Measurements from ENCODE around the gene MYH9.
"Not testable (repeated sequence)": the region's sequence is repeated elsewhere in the genome, so short reads cannot be mapped to it uniquely, and the experiment has no call there.

The MYH9 gene

DNA sequence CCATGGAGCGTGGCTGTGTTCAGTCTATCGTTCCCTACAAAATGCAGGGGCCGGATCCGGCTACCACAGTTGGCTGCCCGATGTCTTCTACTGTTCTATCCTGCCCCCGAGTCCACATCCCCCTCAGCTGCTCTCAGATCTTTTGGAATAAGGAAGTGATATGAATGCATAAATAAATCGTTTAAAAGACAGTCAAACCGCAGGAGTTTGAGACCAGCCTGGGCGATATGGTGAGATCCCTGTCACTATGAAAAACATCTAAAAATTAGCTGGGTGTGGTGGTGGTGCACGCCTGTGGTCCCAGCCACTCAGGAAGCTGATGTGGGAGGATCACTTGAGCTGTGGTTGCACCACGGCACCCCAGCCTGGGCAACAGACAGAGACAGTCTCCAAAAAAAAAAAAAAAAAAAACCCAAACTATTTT is 97.8 kb downstream of the MYH9 start:
- not testable (repeated sequence) for DNase-seq

DNA sequence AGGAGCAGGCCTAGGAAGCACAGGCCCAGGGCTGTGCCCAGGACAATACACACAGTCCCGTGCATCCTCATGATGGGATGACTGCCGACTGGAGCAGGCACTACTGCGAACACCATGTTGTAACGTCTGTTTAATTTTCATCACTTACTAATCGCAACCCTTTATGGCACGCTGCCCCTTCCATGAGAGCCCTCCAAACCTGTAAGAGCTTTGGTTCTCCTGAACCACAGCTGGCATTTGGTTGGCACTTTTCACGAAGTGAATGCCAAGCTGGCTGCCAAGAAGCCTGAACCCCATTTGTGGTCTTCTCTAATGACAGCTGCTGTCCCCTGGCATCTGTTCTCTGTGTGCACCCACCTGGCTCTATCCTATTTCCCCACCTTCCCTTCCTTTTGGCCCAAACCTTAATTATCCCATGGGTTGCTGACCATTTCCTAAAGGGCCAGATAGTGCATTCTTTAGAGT is 98.3 kb downstream of the MYH9 start:
- no peak for DNase-seq

DNA sequence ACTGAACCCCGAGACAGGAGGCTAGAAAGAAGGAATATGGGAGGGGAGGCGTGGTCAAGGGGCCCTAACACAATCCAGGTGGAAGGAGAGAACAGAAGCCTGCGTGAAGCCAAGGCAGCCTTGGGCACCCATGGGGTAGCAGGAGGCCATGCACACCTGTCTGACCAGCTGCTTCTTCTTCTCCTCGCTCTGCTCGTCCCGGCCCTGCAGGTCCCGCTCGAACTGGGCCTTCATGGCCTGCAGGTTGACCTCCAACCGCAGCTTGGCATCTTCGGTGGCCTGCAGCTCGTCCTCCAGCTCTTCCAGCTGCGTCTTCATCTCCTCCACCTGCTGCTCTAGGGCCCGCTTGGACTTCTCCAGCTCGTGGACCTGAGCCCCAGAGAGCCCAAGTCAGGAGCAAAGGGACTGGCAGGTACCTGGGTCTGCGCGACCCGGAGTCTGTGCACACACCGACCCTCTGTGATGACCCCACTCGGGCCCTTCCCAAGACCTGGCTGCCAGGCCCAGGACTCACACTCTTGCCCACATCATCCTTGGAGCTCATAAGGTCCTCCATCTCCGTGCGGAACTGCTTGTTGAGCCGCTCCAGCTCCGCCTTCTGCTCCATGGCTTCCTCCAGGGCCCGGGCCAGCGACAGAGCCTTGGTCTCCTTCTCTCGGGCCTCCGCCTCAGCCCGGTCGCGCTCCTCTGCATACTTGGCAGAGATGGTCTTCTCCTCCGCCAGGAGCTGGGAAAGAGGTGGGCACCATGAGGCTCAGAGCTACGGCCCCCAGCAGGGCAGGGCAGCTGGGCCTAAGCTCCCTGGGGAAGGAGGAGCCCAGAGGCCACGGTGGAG is 99.0 kb downstream of the MYH9 start:
- DNase-seq: no peak

DNA sequence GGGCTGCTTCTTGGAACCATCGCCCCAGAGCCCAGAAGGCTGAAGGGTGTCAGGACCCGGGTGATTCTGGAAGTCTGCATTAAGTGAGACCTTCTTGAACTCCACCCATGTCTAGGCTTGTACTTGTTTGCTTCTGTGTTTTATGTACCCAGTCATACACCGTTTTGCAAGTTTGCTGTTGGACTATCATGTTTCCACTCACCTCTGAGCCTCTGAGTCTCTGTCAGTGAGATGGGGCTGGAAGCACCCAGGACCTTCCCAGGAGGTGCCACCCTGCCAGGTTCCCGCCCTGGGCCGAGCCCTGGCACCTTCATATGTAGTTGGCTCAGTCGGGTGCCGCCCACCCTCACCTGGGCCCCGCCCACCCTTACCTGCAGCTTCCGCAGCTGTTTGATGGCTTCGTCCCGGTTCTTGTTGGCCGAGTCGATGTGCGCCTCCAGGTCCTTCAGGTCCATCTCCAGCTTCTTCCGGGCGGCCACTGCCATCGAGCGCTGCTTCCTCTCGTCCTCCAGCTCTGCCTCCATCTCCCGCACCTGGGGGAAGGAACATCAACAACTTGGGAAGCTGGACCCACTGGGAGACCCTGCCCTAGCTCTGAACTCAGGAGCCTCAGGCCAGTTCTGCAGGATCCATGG is 99.8 kb downstream of the MYH9 start:
- DNase-seq: no peak

DNA sequence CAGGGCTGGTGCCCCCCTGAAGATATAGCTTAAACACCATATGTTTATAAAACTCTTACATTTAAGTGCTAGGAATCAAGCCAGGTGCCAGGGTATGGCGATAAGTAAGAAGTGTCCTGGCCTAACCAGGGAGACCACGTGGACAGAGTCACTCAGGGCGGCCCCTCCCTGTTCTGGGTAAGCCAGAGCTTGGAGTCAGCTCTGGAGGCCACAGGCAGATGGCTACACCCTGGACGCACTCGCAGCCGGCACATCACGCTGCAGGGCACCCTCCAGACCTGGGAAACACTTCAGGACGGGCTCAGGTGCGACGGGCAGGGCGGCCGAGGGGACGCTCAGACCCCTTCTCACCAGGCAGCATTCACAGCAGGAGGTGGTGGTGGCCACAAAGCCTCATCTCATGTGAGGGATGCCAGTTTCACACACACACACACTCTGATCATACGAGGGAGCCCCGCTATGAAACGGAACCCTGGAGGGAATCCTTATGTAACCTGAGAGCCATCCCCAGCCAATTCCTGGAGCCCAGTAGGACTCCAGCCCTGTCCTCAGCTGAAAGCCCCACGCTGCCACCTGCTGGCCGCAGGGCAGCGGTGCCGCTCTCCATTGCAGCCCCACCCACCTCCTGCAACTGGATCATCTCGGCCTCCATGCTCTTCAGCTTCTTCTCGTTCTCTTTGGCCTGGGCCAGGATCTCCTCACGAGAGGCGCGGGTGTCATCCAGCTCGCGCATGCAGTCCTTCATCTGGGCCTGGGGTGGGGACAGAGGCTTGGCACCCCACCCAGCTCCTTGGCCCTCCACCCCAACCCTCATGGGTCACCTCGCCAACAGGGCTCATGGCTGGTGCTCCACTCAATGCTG is 101.4 kb downstream of the MYH9 start:
- DNase-seq: peak; percentile 44

DNA sequence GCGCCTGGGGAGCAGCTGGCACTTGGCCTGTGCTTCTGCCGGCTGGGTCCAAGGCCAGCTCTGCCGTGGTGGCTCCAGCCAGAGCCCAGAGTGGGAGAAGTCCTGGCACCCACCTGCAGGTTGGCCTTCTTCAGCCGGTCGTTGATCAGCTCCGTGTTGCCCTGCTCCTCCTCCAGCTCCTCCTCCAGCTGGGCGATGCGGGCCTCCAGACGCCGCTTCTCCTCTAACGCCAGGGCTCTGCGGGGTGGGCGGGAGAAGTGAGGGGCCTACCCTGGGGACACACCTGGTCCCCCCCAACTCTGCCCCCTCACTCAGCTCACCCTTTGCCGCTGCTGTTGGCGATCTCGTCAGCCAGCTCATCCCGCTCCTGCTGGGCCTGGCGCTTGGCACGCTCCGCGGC is 102.2 kb downstream of the MYH9 start:
- no peak for DNase-seq

DNA sequence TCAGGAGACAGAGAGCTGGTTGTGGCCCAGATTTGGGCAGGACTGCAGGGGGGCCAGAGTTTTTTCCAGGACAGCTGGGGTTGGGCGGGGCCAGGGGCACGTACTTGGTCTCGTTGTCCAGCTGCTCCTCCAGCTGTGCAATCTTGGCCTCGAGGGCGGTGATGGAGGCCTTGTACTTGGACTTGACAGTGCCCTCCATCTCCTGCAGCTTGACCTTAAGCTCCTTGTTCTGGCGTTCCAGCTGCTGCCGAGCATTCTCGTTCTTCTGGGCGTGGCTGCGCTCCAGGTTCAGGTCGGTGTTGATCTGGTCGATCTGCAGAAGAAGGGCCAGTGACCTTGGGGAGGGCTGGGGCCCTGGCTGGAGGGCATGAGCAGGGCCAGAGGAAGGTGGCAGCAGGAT is 102.8 kb downstream of the MYH9 start:
- DNase-seq: no peak

DNA sequence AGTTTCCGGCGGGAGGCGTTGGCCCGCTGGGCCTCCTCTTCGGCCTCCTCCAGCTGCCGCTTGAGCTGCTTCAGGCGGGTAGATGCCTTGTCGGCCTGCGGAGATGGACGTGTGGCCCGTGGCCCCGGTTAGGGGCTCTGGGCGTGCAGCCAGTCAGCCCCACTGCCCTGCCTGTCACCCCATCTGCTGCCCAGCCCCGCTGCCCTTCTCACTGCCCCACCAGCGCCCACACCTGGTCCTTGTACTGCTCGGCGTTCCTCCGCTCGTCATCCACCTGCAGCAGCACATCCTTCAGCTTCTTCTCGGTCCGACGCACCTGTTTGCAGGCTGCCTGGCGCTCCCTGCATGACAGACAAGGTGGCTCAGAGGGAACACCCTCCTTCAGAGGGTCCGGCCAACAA is 103.6 kb downstream of the MYH9 start:
- no peak for DNase-seq

DNA sequence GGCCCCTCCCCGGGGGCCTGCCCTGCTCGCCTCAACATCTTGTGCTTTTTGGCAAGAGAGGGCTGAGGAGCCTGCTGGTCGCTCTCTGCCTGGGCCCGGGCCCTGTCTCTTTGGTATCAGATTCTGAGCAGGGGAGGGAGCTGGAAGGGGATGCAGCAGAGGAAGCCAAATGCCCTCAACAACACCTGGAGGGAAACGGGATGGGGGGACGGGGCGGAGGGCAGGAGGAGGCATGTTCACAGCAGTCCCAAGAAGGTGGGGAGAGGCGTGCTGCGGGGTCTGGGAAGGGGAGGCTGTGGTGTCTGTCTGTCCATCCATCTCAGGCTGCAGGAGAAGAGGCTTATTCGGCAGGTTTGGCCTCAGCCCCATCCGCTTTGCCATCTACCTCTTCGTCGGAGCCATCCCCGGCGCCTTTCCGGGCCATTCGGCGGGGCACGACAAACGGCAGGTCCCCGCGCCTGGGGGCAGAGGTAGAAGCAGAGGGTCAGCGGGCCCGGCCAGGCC is 105.4 kb downstream of the MYH9 start:
- no peak for DNase-seq

DNA sequence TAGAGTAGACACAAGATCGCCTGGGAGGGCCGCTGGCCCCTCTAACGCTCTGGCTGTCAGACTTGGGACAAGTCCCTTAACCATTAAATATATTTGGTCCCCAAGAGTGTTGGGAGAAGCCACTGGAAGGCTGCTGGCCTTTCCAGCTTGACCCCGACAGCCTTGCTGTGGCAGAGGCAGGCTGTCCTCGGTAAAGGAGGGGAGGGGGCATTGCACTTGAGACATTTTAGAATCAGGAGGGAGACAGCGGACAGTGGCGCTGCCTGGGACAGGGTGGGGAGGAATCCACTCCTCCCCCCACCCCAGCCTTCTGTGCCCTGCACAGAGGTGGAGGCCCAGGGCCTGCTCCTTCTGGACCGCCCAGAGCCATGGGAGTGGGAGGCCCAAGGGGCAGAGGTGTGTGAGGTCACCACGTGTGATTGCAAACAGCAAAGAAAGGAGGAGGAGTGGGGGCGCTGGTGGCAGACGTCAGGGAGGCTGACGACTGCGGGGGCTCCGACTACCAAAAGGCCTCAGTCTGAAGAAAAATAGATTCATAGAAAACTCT is 105.9 kb downstream of the MYH9 start:
- no peak for DNase-seq

DNA sequence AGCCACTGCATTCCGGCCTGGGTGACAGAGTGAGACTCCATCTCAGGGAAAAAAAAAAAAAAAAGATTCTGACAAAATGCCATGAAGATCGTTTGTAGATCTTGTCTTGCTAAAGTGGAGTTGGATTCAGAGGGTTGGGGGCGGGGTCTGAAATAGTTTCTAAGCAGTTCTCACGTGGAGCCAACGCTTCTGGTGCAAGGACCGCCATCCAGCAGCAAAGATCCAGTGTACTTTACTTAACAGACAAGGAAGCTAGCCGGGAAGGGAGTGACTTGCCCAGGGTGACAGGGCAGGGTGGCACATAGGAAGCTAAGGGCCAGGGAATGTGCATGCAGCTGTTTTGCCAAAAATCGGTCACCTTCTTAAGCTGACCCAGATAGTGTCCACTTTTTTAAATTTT is 107.4 kb downstream of the MYH9 start:
- DNase-seq: no peak

DNA sequence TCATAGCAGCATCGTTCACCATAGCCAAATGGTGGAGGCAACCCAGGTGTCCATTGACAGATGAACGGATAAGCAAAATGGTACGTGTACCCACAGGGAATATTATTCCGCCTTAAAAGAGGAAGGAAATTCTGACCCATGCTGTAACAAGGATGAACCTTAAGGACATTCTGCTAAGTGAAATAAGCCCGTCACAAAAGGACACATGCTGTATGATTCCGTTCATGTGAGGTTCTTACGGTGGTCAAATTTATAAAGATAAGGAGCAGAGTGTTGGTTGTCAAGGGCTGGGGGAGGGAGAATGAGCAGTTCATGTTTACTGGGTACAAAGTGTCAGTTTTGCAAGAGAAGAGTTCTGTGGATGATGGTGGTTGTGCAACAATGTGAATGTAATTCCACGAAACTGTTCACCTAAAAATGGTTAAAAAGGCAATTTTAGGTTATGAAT is 108.5 kb downstream of the MYH9 start:
- DNase-seq: no peak

DNA sequence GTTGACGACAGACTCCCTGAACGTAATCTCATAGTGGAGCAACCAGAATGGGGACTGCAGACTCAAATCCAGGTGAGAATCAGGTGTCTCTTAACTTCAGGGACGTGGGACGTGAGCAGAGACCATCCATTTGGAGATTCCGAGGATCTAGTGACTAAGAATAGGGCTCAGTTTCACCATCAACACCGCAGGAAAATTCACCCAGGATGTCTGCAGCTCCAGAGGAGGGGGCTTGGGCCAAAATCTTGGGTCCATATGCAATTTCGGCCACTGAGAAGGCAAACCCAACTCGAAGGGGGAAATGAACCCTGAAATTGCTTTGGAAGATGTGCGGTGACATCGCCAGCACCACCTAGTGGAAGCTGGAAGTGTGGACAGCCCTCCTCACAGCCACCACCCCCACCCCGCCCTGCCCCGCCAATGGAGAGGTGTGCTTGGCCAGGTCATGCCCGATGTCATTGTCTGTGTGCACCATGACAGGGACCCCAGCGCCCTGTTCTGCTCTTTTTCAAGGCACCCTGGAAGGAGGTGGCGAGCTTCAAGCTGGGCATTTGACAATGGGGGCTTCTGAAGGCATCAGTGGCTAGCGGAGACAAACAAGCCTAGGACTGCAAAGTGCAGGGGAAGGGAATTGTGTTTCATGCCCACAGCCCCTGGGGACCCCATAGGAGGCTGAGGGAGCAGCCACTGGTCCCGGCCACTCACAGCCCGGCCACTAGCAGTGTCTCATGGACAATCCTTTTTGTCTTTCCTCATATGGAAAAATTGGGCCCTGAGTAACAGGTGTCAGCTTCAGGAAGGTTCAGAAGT is 110.1 kb downstream of the MYH9 start:
- DNase-seq: peak; percentile 41

DNA sequence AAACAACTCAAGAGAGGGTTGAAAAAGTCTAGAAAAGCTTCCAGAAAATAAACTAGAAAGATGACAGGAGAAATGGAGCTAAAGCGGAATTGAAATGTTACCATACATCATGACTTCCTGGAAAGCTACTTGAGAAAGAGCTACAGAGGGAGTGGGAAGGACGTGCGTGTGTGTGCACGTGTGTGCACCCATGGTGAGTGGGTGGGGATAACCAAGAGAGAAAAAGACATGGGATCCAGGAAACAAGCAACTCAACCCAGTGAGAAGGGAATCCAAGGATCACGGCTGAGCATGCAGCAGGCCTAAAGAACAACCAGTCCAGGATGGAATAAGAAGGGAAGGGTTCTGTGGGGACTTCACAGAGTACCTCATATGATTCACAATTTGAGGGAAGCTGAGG is 113.2 kb downstream of the MYH9 start:
- DNase-seq: no peak

DNA sequence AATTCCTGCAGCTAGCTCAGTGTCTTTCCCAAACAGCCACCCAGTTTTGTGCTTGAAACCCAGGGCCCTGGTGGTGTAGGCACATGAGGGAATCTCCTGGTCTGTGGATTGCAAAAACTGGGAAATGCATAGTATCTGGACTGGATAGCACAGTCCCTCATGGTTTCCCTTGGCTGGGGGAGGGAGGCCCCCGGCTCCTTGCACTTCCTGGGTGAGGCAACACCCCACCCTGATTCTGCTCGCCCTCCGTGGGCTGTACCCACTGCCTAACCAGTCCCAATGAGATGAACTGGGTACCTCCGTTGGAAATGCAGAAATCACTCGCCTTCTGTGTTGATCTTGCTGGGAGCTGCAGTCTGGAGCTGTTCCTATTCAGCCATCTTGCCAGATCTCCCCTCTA is 115.8 kb downstream of the MYH9 start:
- not testable (repeated sequence) for DNase-seq

DNA sequence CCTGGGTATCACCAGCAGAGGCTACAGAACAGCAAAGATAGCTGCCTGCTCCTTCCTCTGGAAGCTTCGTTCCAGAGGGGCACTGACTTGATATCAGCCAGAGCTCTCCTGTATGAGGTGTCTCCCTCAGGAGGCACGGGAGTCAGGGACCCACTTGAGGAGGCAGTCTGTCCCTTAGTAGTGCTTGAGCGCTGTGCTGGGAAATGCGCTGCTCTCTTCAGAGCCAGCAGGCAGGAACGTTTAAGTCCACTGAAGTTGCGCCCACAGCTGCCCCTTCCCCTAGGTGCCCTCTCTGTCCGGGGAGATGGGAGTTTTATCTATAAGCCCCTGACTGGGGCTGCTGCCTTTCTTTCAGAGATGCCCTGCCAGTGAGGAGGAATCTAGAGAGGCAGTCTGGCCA is 116.5 kb downstream of the MYH9 start:
- not testable (repeated sequence) for DNase-seq

DNA sequence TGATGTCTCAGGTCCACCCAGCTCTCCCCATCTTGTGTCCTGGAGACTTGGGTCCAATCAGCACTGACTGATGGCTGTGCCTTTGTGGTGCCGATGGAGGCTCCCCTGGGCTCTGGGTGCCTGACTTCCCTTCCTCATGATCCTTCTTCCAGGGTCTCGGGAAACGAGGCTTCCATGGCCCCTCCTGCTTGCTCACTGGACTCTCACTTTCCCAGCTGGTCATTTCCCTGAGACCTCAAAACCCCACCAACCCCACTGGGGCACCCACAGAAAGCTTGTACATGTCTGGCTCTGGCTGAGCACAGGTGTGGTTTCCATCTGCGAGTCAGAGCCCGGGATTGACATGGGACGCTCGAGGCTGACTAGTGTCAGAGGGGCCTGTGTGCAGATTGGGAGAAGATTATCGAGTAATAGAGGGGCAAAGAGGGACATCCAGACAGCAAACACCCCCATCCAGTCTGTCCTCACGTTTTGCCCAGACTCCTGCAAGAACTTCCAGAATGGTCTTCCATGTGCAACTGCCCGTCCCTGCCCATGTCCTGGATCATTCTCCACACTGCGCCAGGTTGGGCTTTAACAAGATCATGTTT is 119.8 kb downstream of the MYH9 start:
- no peak for DNase-seq

DNA sequence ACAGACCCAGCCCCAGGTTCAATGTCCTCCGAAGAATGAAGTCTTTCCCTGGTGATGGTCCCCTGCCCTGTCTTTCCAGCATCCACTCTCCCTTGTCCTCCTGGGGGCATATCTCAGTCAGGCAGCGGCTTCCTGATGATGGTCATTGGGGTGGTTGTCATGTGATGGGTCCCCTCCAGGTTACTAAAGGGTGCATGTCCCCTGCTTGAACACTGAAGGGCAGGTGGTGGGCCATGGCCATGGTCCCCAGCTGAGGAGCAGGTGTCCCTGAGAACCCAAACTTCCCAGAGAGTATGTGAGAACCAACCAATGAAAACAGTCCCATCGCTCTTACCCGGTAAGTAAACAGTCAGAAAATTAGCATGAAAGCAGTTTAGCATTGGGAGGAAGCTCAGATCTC is 120.7 kb downstream of the MYH9 start:
- no peak for DNase-seq

DNA sequence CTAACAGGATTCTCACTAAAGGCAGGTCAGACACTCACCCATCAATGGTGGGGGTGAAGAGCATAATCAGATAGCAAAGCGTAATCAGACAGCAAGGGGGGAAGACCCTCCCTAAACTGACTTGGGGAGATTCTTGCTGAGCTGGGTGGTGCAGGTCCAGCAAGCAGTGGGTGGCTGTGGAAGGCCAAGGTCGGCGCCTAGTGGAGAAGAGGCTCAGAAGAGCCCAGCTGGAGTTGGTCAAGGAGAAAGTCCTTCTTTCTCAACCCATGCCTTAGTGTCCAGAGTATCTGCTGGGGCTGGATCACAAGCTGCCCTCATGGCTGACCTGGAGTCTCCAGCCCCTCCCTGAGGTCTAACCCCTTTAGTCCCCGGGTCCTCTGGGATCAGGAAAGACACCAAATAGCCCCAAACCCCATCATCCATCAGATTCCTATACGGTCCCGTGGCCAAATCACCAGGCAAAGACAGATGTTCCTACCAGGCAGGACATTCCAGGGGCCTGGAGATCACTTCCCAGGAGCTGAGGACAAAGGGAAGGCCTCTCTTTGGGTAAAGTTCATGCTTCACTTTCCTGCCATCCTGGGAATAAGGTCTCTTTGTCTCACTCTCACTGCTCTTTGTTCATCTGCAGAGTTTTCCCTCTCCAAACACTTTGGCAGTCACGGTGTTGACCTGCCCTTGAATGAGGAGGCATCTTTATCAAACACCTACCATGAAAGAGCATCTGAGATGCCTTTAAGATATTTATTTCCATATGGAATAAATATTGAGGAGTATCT is 123.7 kb downstream of the MYH9 start:
- DNase-seq: not testable (repeated sequence)

DNA sequence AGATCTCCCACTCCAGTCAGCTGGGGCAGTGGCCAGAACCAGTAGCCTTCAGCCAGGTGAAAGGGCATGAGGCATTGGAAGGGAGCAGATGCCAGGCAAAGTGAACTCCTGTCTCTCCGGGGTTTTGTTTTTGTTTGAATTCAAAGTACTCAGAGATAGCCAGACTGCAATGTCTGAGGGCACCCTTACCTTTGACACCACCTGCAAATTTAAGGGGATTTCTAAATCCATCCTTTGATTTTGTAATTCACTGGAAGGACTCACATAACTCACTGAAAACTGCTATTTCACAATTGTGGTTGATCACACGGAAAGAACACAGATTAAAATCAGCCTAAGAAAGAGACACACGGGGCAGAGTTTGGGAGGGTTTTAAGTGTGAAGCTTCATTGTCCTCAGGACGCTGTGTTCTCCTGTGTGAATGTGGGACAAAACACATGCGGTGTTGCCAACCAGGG is 124.5 kb downstream of the MYH9 start:
- DNase-seq: not testable (repeated sequence)

DNA sequence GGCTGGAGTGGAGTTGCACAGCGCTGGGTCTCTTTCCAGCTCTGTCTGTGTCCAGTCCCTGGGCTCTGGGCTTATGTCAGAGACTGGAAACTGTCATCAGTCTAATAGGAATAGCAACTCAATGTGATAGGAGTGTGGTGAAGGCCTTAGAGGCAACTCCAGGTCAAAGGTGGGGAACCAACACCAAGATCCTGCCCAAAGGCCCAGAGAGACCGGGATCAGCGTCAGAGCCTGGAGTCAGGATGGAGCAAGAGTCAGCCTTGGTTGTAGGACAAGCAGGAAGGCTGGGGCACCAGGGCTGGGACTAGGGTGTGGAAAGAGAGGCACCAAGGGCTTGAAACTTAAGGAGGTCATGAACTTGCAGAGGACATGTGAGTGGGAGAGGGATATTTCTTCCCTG is 125.5 kb downstream of the MYH9 start:
- DNase-seq: not testable (repeated sequence)
